GM10248 (cell line): ENCODE measurements around the gene DYRK2.

Source experiments
- CTCF ChIA-PET: fragments of 300-600 bp; sonication (Branson Sonifier 250); formaldehyde crosslinking; extraction: SDS; loops from one replicate; lab custom pipeline; 2021; ENCODE audit warnings: antibody characterized with exemption; lab: Yijun Ruan, JAX
- POLR2A ChIA-PET: fragments of 350-650 bp; sonication (Branson Sonifier 250); formaldehyde crosslinking; extraction: SDS; loops from one replicate; lab custom pipeline; 2020; ENCODE audit warnings: antibody characterized with exemption; lab: Yijun Ruan, JAX
- DNase-seq: peaks from one replicate; pipeline ENCODE4 v3.0.0; 2012; ENCODE audit errors: extremely low spot score
- CTCF ChIP-seq: IDR thresholded peaks from 2 replicates; pipeline ENCODE4 v1.5.1; 2012; ENCODE audit warnings: mild to moderate bottlenecking, low read depth; ENCODE audit errors: extremely low read depth, missing control alignments, control extremely low read depth

Gene DYRK2

GRCh38 chr12:67655829-67656228 is 7.3 kb downstream of the DYRK2 start:
- no peak for TF ChIP-seq CTCF
- CTCF ChIA-PET = interaction anchor here (1.3 kb wide), 1 partner anchor 11 kb away, joined by 3 read pairs; no protein-coding TSS in a partner anchor
- DNase-seq = no peak
- POLR2A ChIA-PET = no interaction called here

- no peak for TF ChIP-seq CTCF
- ChIA-PET POLR2A (no interaction called here), CTCF (interaction anchor here (1.3 kb wide), 1 partner anchor 11 kb away, joined by 3 read pairs; no protein-coding TSS in a partner anchor)
- DNase-seq = no peak
Measured at GRCh38 chr12:67656251-67656650, 7.7 kb downstream of the DYRK2 start.

GRCh38 chr12:67658486-67658885 is 9.9 kb downstream of the DYRK2 start:
- no peak for DNase-seq
- no peak for TF ChIP-seq CTCF
- ChIA-PET CTCF (interaction anchor here (0.6 to 1.6 kb wide), 3 partner anchors 9 to 59 kb away, joined by 3 to 4 read pairs (median 4); partner anchors contain the start of gene DYRK2), POLR2A (no interaction called here)

GRCh38 chr12:67659292-67659691 is 10.7 kb downstream of the DYRK2 start:
- TF ChIP-seq CTCF = no peak
- ChIA-PET POLR2A (no interaction called here), CTCF (interaction anchor here (1.2 kb wide), 1 partner anchor 58 kb away, joined by 4 read pairs; no protein-coding TSS in a partner anchor)
- no peak for DNase-seq

GRCh38 chr12:67661311-67662021 is 12.9 kb downstream of the DYRK2 start:
- DNase-seq = no peak
- ChIA-PET POLR2A (no interaction called here), CTCF (no interaction called here)
- no peak for TF ChIP-seq CTCF

- CTCF ChIA-PET = interaction anchor here (1.4 kb wide), 1 partner anchor 27 kb away, joined by 3 read pairs; no protein-coding TSS in a partner anchor
- POLR2A ChIA-PET = no interaction called here
Measured at GRCh38 chr12:67662910-67663538, 14.5 kb downstream of the DYRK2 start.

More at GRCh38 chr12:67662910-67663538, 14.5 kb downstream of the DYRK2 start:
- no peak for DNase-seq
- no peak for TF ChIP-seq CTCF
